Epidermal melanocyte (primary cell): Measurements from ENCODE around the gene RAB1B.
"Not testable (repeated sequence)": the region's sequence is repeated elsewhere in the genome, so short reads cannot be mapped to it uniquely, and the experiment has no call there.

Experiments used
- DNase-seq: peaks from one replicate; pipeline ENCODE4 v3.0.0; 2011; ENCODE audit warnings: low spot score; ENCODE audit not compliant: insufficient read length

RAB1B gene

GRCh38 chr11:66317723-66318599 is 49.5 kb downstream of the RAB1B start:
- peak; percentile 73 for DNase-seq

DNA sequence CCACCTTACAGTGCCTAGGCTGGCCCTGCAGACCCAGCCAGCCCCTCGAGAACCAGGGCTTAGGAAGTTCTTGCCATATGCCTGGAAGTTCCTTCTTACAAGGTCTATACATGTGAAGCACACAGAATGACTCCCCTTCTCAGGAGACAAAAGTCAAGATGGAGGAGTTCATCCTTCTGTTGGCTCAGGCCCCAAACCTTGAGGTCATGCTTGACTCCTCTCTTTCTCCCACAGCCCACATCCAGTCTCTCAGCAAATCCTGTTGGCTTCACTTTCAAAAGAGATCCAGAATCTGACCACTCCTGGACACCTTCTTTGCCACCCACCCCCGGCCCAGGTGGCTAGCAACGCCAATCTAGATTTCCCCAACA is 50.1 kb downstream of the RAB1B start:
- DNase-seq: no peak

DNA sequence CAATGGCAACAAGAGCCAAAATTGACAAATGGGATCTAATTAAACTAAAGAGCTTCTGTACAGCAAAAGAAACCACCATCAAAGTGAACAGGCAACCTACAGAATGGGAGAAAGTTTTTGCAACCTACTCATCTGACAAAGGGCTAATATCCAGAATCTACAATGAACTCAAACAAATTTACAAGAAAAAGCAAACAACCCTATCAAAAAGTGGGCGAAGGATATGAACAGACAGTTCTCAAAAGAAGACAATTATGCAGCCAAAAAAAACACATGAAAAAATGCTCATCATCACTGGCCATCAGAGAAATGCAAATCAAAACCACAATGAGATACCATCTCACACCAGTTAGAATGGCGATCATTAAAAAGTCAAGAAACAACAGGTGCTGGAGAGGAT is 51.9 kb downstream of the RAB1B start:
- DNase-seq: not testable (repeated sequence)

- DNase-seq: not testable (repeated sequence)
Measured at GRCh38 chr11:66320748-66321147, 52.3 kb downstream of the RAB1B start.

GRCh38 chr11:66321606-66322005 is 53.2 kb downstream of the RAB1B start:
- DNase-seq: no peak

DNA sequence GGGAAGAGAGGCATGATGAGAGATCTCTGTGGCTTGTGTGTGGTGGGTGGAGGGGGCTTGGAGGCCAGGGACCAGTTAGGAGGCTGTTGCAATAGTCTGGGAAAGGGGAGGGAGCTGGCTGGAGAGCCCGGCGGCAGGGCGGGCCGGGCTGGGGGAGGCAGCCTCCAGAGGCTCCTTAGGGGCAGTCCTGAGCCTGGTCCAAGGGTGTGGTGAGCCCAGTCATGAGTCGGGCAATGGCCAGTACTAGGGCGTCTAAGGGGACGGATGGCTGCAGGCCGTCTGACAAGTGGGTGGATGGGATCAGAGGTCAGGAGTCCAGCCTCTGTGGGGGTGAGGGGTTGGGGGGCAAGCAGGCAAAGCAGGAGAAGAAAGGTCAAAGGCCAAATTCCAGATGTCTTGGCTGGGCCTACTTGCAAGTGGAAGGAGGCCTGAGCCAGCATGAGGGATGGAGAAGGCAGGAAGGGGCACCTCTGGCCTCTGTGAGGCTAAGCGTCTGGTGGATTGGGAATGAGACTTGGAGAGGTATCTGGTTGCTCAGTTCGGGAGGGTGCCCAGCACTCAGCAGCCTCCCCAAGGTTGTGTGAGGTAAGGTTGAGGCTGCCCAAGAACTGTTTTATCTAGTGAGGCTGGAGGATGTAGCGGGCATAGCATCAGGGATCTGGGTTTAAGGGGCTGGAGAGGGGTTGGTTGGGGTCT is 54.4 kb downstream of the RAB1B start:
- DNase-seq: no peak

- DNase-seq: no peak
Measured at GRCh38 chr11:66323684-66324083, 55.2 kb downstream of the RAB1B start.

DNA sequence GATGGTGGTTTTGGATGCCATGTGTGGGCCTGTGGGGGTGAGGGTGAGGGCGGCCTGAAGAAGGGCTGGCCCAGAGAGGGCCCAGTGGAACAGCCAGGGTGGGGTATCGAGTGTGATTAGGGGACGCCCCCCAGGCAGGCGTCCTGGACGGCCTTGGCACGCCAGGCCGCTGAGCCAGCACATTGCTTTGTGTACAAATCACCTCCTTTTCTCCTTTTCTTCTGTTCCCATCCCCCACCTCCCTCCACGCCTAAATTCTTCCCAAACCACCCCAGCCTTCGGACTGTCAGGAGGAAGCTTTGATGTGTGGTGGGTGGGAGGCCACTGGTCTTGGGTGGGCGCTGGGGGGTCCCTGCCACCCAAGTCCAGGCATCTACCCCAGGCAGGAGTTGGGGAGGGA is 56.2 kb downstream of the RAB1B start:
- DNase-seq: no peak

DNA sequence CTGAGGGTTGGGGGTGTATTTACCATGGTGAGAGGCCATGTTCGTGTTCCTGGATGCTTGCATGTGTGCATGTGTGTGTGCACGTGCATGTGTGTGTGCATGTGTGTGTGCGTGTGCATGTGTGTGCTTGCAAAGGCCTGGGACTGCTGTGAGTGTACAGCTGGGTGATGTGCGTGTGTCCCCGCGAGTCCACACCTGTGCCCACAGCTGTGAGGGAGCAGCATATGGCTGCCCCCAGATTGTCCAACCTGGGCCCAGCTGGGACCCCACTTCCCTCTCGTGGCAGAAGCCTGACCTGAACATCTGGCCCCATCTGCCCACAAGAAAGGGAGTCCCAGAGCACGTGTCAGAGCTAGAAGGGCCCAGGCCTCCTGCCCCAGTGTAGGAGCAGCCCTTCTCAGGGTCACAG is 56.8 kb downstream of the RAB1B start:
- DNase-seq: no peak

DNA sequence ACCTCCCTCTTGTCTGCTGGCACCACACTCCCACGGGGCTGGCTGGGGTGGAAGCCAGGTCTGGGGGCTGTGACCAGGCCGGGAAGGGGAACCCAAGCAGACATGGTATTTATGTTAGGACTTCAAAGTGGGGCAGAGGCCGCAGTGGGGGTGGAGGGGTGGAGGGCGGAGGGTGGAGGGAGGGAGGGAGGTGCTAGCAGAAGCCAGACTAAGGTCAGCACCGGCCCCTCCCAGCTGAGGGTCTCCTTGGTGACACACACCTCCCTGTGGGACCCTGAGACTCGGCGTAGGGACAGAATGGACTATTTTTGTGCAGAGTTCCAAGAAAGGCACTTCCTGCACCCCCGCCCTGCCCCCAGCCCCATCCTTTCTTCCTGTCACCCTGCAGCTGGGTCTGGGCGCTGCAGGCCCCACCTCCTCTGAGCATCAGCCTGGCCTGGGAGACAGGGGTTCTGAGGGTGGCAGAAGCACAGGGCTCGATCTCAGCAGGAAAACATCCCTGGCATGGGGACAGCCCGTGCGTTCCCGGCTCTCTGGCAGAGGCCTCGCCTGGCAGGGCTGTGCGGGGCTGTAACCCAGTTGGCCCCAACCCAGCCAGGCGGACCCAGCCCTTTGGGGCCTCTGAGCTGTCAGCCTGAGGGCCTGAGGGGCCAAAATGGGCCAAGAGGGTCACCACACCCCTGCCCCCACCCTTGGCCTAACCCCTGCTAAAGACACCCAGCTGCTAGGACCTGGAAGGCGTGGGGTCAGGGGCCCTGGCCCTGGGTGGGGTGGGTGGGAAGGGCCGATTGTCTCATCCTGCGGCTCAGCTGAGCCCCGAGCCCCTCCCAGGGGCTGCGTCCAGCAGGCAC is 58.0 kb downstream of the RAB1B start:
- peak; percentile 44 for DNase-seq
